Immature natural killer cell (primary cell): ENCODE data around the gene BID. TPM values are rescaled to one million over a fixed set of nuclear protein-coding genes. Genes with fewer than 3 reads are reported as not detected.
"Not testable (repeated sequence)": the region's sequence is repeated elsewhere in the genome, so short reads cannot be mapped to it uniquely, and the experiment has no call there.

Experiments used
- DNase-seq, 3 donors: peaks; one replicate each; pipeline ENCODE4 v3.0.0; 2022; ENCODE audit warnings: mixed read lengths in 1 of 3
- H3K27ac Mint-ChIP-seq, 6 donors: one replicate each; pipeline ENCODE4 v1.8.0; 2020; ENCODE audit warnings: mixed read lengths in 6 of 6, mild to moderate bottlenecking in 5 of 6, inconsistent platforms in 4 of 6, moderate library complexity in 3 of 6
- H3K27me3 Mint-ChIP-seq, 3 donors: one replicate each; pipeline ENCODE4 v1.8.0; 2020 to 2021; ENCODE audit warnings: low read depth in 3 of 3, mild to moderate bottlenecking in 3 of 3, mixed read lengths in 3 of 3, moderate library complexity in 3 of 3, inconsistent platforms in 1 of 3
- H3K36me3 Mint-ChIP-seq, 3 donors: one replicate each; pipeline ENCODE4 v1.8.0; 2020; ENCODE audit warnings: mixed read lengths in 3 of 3, inconsistent platforms in 2 of 3, mild to moderate bottlenecking in 2 of 3
- H3K4me1 Mint-ChIP-seq, 2 donors: one replicate each; pipeline ENCODE4 v1.8.0; 2020; ENCODE audit warnings: inconsistent platforms in 2 of 2, mild to moderate bottlenecking in 2 of 2, mixed read lengths in 2 of 2, moderate library complexity in 1 of 2
- H3K4me3 Mint-ChIP-seq, 5 donors: one replicate each; pipeline ENCODE4 v1.8.0; 2020; ENCODE audit warnings: mild to moderate bottlenecking in 5 of 5, mixed read lengths in 5 of 5, inconsistent platforms in 3 of 5, moderate library complexity in 3 of 5
- H3K9me3 Mint-ChIP-seq, 6 donors: one replicate each; pipeline ENCODE4 v1.8.0; 2020; ENCODE audit warnings: mild to moderate bottlenecking in 6 of 6, mixed read lengths in 6 of 6, inconsistent platforms in 4 of 6, moderate library complexity in 3 of 6
- polyA plus RNA-seq, 3 donors: library from polyadenylated mRNA; unstranded; fragments of 300-500 nt; fragmentation: Illumina TruSeq; gene quantifications; one replicate each; pipeline ENCODE4 v1.2.3, GENCODE V29; 2021

The BID gene
- polyA plus RNA-seq, 3 donors from 2014 or later, result 110 to 180 (median 164) TPM

DNA sequence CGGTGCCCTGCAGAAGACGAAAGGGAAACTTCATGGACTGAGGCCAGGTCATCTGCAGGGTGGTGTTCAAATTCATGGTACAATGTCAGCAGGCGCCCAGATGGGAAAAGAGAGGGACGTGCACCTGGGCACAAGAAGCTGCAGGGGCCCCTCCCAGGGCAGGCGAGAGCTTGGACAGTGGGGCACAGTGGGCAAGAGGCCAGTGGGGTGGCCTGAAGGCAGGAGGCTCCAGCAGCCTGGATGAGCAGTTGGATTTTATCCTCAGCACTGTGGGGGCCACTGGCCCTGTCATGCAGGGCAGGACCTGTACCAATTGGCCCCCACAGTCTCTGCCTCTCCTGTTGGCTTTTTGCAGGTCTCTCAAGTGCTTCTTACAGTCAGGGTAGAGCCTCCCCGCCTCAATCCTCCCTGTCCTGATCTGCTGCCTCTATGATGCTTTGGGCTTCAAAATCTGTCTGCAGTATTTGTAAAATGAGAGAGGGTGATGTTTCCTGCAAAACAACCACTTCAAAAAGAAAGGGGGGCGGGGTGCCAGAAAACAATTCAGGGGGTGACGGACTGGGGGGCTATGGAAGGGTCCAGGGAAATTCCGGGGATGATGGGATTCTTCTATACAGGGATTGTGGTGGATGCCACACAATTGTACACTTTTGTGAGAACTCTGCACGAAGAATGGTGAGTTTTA, 1.7 kb upstream of the BID start:
- Mint-ChIP-seq H3K36me3 (no peaks in the 10 kb centered on the region), H3K27ac (peak overlapping the region; percentile 95 to 99 (median 98)), H3K27me3 (peaks cover 7 to 22% (median 10%) of the 10 kb centered on the region in 3 donors), H3K4me3 (peak overlapping the region; percentile 71 to 95 (median 93)), H3K4me1 (peaks cover 87 to 88% of the 10 kb centered on the region in 2 donors), H3K9me3 (no peaks in the 10 kb centered on the region)
- DNase-seq, result no peak

GRCh38 chr22:17774926-17775685, 837 bp upstream of the BID start:
- no peak for DNase-seq
- Mint-ChIP-seq H3K9me3 (no peaks in the 10 kb centered on the region), H3K36me3 (no peaks in the 10 kb centered on the region), H3K27ac (peak overlapping the region; percentile 95 to 99 (median 98)), H3K4me3 (peak overlapping the region; percentile 71 to 94 (median 78)), H3K4me1 (peaks cover 86 to 87% of the 10 kb centered on the region in 2 donors), H3K27me3 (peaks cover 6 to 22% (median 10%) of the 10 kb centered on the region in 3 donors)

DNA sequence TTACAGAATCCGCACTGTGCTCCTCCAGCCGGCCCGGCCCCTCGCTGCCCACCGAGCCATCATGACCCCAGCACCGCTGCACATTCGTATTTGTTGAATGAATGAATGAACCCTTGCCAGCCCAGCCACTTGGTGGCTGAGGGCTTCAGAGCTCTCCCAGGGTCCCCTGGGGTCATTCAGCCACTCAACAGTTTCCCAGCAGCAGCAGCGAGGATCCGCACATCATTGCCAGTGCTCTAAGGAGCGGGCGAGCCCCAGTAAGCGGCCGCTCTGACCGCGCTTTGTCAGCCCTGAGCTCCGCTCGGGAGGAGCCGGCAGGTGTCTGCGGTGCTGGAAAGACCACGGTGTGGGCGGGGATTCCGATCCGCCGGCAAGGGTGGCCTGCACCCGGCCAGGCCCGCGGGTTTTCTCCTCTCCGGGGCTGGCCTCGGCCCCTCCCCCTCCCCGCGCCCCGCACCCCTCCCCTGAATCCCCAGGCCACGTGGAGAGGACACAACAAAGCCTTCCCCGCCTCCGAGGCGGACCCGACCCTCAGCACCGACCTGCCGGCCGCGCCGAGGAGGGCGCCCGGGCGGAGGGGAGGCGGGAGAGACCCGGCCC, 563 bp downstream of the BID start:
- Mint-ChIP-seq H3K27me3 (peaks cover 4 to 22% (median 10%) of the 10 kb centered on the region in 3 donors), H3K27ac (peak overlapping the region; percentile 64 to 89 (median 84)), H3K36me3 (no peaks in the 10 kb centered on the region), H3K9me3 (no peaks in the 10 kb centered on the region), H3K4me3 (peak overlapping the region; percentile 87 to 95 (median 91)), H3K4me1 (peaks cover 80 to 83% of the 10 kb centered on the region in 2 donors)
- peak; percentile 82 to 83 (median 82) for DNase-seq

GRCh38 chr22:17772958-17773605, 1.2 kb downstream of the BID start:
- Mint-ChIP-seq H3K27me3 (peaks cover 4 to 23% (median 10%) of the 10 kb centered on the region in 3 donors), H3K36me3 (no peaks in the 10 kb centered on the region), H3K9me3 (no peaks in the 10 kb centered on the region), H3K4me1 (peaks cover 76 to 78% of the 10 kb centered on the region in 2 donors), H3K4me3 (peak overlapping the region; percentile 87 to 95 (median 91)), H3K27ac (peak overlapping the region; percentile 70 to 93 (median 84))
- DNase-seq, result no peak

- no peaks in the 10 kb centered on the region for H3K9me3 Mint-ChIP-seq
- peak overlapping the region; percentile 87 to 95 (median 91) for H3K4me3 Mint-ChIP-seq
- peaks cover 0 to 3% (median 0%) of the 10 kb centered on the region in 3 donors for H3K36me3 Mint-ChIP-seq
- peaks cover 76 to 78% of the 10 kb centered on the region in 2 donors for H3K4me1 Mint-ChIP-seq
- peak overlapping the region; percentile 70 to 93 (median 84) for H3K27ac Mint-ChIP-seq
- DNase-seq, result no peak
- H3K27me3 Mint-ChIP-seq, result peaks cover 4 to 19% (median 9%) of the 10 kb centered on the region in 3 donors
These were observed 1.9 kb downstream of the BID start for GRCh38 chr22:17772249-17772957.

DNA sequence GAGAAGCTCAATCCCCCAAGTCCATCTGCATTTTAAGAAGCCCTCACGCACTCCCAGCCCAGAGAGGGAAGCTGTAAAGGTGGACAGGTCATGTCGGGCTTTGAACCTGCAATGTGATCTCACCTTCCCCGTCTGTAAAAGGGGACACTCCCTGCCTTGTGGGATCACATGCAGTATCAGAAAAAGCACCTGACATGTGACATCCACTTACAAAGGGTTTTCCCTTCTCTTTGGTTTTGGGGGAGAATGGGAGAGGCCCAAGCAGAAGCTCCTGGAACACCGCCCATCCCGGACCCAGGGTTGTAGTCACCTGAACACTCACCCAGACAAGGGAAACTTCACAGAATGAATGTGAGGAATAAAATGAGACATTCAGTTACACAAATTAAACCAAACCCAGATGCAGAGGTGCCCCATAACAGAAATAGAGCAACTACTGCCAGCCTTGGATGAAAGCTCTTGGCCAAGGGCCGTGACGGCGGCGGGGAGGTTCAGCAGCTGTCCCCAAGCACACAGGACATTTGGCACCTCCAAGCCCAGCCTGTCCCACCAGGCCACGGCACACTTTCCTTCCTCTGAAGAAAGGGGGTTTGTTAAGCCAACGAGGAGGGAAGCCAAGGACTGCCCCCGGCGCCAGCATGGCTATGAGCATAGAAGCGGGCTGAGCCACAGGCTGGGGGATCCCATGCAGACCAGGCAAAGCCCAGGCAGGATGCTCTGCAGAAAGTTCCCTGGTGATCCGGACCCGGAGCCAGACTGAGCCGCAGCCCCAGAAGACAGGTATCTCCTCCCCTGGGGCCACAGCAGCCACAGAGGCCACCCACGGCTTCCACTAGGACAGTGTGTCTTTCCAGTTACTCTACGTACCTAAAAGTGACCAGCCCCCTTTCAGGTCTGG, 3.8 kb downstream of the BID start:
- H3K4me3 Mint-ChIP-seq, result no peak overlapping the region
- peaks cover 63 to 64% of the 10 kb centered on the region in 2 donors for H3K4me1 Mint-ChIP-seq
- H3K27ac Mint-ChIP-seq, result peak overlapping the region in 5 of 6 donors; percentile 45 to 74 (median 51)
- peaks cover 0 to 11% (median 3%) of the 10 kb centered on the region in 3 donors for H3K27me3 Mint-ChIP-seq
- no peak for DNase-seq
- H3K36me3 Mint-ChIP-seq, result peaks cover 0 to 4% (median 0%) of the 10 kb centered on the region in 3 donors
- no peaks in the 10 kb centered on the region for H3K9me3 Mint-ChIP-seq

DNA sequence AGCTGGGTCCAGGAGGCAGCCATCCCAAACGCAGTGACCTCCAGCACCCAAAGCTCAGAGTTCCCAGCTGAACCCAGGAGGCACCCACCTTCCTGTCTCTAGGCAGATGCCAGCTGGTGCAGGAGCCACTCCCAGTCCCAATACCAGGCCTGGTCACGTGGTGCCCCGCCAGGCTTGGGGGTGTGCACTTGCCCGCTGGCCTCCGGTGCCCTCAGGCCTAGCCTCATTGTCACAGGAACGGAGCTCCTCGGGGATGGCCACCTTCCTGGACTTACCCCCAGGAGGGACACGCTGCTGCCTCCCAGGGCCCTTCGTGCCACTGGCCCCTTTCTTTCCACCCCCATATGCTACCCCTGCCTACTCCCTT, 4.6 kb downstream of the BID start:
- Mint-ChIP-seq H3K4me1 (peaks cover 60 to 64% of the 10 kb centered on the region in 2 donors), H3K9me3 (no peaks in the 10 kb centered on the region), H3K36me3 (peaks cover 0 to 4% (median 0%) of the 10 kb centered on the region in 3 donors), H3K27me3 (peaks cover 0 to 13% (median 2%) of the 10 kb centered on the region in 3 donors), H3K27ac (peak overlapping the region in 5 of 6 donors; percentile 17 to 74 (median 50)), H3K4me3 (peak overlapping the region in 2 of 5 donors; percentile 14 to 24)
- no peak for DNase-seq

- no peak for DNase-seq
- peaks cover 63 to 68% of the 10 kb centered on the region in 2 donors for H3K4me1 Mint-ChIP-seq
- peak overlapping the region in 1 of 6 donors; percentile 17 for H3K27ac Mint-ChIP-seq
- H3K36me3 Mint-ChIP-seq, result peaks cover 0 to 4% (median 0%) of the 10 kb centered on the region in 3 donors
- no peaks in the 10 kb centered on the region for H3K9me3 Mint-ChIP-seq
- H3K4me3 Mint-ChIP-seq, result peak overlapping the region in 2 of 5 donors; percentile 14 to 24
- peaks cover 0 to 14% (median 2%) of the 10 kb centered on the region in 3 donors for H3K27me3 Mint-ChIP-seq
These were observed 5.1 kb downstream of the BID start for GRCh38 chr22:17769013-17769715.

GRCh38 chr22:17767233-17768065, 6.8 kb downstream of the BID start:
- DNase-seq, result peak; percentile 49 to 66 (median 59)
- Mint-ChIP-seq H3K36me3 (peaks cover 0 to 4% (median 0%) of the 10 kb centered on the region in 3 donors), H3K4me1 (peaks cover 61 to 67% of the 10 kb centered on the region in 2 donors), H3K27ac (peak overlapping the region; percentile 61 to 92 (median 84)), H3K9me3 (no peaks in the 10 kb centered on the region), H3K27me3 (peaks cover 0 to 8% (median 0%) of the 10 kb centered on the region in 3 donors), H3K4me3 (peak overlapping the region; percentile 20 to 74 (median 67))

DNA sequence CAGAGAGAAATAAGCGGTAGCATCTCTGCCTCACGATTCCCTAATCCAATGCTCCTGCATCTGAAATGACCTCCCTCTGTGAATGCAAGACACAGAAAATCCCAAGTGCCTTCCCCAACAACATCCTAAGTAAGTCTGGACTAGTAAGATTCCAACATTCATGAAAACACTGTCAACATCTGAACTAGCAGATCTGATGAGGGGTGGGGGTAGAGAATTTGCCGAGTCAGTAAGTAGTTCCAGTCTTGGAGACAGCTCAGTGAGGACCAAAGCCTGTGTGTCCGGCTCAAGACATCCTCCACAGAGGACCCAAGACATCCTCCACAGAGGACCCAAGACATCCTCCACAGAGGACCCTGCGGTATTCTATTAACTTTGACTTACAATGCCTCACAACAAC, 9.4 kb downstream of the BID start:
- not testable (repeated sequence) for H3K4me3 Mint-ChIP-seq, H3K36me3 Mint-ChIP-seq, H3K9me3 Mint-ChIP-seq, DNase-seq, H3K27me3 Mint-ChIP-seq
- H3K27ac Mint-ChIP-seq, result peak overlapping the region in 4 of 6 donors; percentile 25 to 86 (median 40)
- H3K4me1 Mint-ChIP-seq, result peaks cover 47 to 57% of the 10 kb centered on the region in 2 donors

DNA sequence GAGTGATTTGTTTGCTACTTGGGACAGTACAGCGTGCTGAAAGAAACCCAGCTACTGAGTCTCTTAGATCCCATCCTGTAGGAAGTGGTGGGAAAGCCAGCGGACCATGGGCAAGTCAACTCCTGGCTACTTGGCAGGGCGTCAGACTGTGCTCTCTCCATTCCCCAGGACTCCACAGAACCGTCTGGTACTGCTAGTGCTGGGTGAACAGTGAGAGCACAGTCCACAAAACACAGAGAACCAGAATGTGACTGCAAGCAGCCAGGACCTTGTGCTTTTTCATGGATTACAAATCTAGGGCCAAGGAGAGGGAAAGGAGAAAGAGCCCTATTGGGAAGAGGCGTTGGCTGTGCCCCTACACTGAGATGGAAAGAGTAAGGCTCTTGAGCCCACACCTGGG, 10.2 kb downstream of the BID start:
- no peak for DNase-seq
- Mint-ChIP-seq H3K27me3 (peaks cover 0 to 8% (median 0%) of the 10 kb centered on the region in 3 donors), H3K9me3 (no peaks in the 10 kb centered on the region), H3K27ac (peak overlapping the region; percentile 15 to 86 (median 61)), H3K36me3 (peaks cover 0 to 4% (median 0%) of the 10 kb centered on the region in 3 donors), H3K4me3 (no peak overlapping the region), H3K4me1 (peaks cover 40 to 52% of the 10 kb centered on the region in 2 donors)
